SHP77 treated with DMSO at 0.1 percent for 48 hours (cell line): ENCODE results near the gene PRKAA2.

ENCODE experiments used
- DNase-seq: peaks from one replicate; lab custom pipeline; 2025; lab: John Stamatoyannopoulos, UW

The PRKAA2 gene

DNA sequence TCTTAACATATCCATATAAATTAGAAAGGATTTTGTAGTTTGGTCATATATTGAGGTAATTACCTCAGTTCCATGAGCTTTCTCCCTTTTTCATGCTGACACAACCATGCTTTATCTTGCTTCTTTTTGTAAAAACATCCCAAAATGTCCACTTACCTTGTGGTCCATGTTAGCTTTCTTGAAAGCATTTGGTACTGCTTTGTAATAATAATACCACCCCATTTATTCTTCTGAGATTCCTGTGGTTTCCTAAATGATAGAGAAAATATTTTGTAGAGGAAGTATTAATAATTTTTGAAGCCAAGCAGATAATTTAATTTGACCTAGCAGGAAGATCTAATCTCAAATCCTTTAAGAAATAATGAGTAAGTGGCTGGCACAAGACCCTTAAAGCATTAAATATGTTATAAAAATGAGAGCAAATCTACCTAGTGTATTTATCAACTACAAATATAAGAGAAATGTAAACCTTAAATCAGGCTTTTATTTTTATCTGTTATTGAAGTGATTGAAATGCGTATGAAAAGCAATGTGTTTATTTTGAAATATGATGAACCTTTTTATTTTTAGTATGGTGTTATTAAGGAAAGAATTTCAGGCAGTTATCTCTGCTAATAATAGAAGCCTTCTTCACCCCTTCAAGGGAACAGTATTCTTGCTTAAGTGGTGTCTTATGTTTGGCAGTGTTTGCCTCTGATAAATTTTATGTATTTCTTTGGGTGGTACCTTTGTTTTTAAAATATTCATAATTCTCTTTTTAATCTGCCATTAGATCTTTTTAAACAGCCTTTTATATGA is 9.2 kb downstream of the PRKAA2 start:
- no peak for DNase-seq

GRCh38 chr1:56655991-56656613 is 11.0 kb downstream of the PRKAA2 start:
- DNase-seq, result no peak

GRCh38 chr1:56658254-56658653 is 13.1 kb downstream of the PRKAA2 start:
- no peak for DNase-seq

GRCh38 chr1:56660293-56660692 is 15.2 kb downstream of the PRKAA2 start:
- no peak for DNase-seq

DNA sequence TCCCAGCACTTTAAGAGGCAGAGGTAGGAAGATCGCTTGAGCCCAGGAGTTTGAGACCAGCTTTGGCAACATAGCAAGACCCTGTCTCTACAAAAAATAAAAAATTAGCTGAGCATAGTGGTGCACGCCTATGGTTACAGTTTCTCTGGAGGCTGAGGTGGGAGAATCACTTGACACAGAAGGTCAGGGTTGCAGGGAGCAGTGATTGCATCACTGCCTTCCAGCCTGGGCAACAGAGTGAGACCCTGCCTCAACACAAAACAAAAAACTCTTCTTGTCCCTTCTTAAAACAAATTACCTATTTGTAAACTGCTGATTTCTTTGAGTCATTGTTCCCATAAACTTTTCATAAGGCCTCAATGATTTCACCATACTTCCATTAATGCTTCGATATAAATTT is 18.7 kb downstream of the PRKAA2 start:
- no peak for DNase-seq

- DNase-seq, result no peak
Observed at GRCh38 chr1:56665384-56665783, 20.3 kb downstream of the PRKAA2 start.

DNA sequence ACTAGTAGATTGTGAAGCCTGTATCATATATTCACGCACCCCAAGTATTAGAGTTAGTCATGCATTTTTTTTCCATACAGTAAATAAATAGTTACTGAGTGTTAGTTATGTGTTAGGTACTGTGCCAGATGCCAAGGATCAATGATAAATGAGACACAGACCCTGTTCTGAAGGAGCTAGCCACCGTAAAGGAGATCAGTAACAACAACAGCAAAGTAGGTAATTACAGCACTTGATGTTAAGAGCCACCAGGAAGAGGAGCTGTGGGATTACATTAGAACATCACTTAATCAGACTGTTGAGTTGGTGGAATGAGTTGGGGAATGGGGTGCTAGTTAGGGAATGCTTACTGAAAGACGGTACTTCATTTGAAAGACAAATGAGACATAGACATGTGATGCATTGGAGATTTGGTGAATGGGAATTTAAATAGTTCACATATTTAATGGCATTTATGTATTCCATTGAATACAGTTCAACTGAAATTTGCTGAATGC is 21.0 kb downstream of the PRKAA2 start:
- no peak for DNase-seq

DNA sequence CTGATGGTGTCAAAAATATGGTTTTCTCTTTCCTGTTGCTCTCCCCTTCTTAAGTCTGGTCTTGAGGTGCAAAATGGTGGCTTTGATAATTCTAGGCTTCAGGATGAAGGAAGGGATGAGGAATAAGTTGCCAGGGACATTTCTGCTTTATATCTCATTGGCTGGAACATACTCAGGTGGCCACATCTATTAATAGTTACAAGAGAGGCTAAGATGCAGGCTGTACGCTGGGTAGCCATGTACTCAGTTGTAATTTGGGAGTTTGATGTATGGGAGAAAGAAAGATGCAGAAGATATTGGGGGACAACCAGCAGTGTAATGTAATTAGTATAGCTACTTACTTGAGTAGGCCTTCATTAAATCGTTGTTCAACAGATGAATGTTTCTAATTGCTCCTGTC is 25.2 kb downstream of the PRKAA2 start:
- no peak for DNase-seq

- no peak for DNase-seq
Observed at GRCh38 chr1:56671085-56671484, 26.0 kb downstream of the PRKAA2 start.

DNA sequence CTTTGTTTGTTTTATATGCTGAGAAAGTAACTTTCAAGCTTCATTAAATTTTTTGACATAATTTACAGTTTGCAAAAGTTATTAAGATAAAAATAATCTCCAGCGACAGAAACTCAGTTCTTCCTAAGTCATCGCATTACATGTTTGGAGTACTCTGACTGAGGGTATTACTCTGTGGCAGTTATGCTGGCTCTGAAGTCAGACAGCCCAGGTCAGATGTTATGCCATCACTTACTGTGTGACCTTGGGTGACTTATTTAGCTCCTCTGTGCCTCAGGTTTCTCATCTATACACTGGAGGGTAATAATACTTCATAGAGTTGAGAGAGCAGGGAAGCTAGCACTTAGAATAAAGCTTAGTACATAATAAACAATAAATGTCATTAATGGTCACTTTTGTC is 26.4 kb downstream of the PRKAA2 start:
- DNase-seq, result no peak

DNA sequence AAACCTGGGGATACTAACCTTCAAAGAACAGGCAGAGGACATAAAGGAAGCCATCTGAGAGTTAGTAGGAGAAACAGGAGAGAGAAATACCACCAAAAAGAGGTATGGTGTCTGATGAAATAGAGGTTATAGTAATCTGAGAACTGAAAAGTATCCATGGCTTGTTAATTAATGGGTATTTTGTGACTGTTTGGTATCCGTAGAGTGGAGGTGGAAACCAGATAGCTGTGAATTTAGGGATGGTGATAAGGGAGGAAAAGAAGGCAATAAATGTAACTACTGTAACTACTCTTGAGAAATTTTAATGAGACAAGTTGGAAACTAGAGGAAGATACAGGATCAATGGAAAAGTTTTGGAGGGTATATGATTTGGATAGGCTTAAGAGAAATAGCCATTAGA is 27.5 kb downstream of the PRKAA2 start:
- no peak for DNase-seq

GRCh38 chr1:56675763-56676162 is 30.6 kb downstream of the PRKAA2 start:
- no peak for DNase-seq

DNA sequence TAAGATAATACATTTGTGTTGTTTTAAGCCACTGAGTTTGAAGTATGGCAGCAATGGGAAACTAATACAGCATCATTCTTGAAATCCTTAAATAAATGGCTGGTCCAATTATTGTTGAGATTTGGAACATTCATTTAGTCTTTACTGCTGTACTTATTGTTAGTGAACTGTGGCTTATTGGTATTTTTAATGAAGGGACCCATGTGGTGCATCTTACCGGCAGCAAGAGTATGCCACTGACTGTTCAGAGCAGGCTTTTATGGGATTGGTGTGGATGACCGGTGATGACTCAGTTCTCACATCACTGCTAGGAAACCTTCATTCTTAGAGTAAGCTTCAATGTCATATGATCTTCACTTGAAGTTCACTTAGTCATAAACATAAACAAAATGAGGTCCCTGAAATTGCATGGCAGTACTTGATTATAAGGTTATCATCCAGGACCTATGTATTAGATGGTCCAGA is 31.5 kb downstream of the PRKAA2 start:
- no peak for DNase-seq

DNA sequence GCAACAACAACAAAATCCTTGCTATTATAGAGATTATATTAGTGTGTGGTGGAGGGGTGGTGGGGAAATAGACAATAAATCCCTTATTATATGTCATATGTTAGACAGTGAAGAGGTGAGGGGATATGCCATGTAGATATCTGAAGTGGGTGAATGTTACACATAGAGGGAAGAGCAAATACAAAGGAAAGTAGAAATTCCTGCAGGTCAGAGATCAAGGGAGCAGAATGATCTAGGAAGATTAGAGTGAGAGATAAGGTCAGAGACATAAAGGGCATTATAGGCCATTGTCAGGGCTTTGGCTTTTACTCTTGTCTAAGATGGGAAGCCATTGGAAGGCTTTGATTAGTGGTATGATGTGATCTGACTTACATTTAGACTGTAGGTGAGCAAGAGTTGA is 38.5 kb downstream of the PRKAA2 start:
- DNase-seq, result no peak

GRCh38 chr1:56686169-56686568 is 41.1 kb downstream of the PRKAA2 start:
- no peak for DNase-seq

- no peak for DNase-seq
Observed at GRCh38 chr1:56688522-56689026, 43.5 kb downstream of the PRKAA2 start.

DNA sequence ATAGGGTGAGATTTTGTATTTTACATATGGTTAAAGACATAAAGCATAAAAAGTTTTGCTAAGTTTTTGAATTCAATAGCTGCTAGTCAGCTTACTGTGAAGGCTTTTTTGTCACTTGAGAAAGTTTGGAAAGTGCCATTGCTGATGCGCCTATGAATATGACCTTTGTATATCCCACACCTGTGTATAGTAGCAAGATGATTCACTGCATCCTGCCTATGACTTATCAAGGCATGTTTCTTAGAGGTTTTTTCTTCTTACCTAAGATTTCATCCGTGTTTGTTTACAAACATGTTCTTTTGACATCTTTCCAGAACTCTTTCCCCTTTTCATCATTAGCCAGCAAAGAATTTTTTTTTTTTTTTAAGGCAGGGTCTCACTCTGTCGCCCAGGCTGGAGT is 51.5 kb downstream of the PRKAA2 start:
- no peak for DNase-seq

DNA sequence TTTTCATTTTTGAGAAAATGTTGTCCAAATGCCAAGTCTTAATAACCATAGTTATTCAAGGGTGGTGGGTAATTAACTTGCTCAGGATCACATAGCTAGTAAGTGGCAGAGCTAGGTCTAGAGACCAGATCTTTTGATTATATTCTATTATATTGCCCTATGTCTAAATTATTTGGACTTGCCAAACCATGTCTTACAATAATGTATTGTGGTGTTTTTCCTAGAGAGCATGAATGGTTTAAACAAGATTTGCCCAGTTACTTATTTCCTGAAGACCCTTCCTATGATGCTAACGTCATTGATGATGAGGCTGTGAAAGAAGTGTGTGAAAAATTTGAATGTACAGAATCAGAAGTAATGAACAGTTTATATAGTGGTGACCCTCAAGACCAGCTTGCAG is 58.6 kb downstream of the PRKAA2 start:
- DNase-seq, result no peak

- DNase-seq, result no peak
Observed at GRCh38 chr1:56707379-56707778, 62.3 kb downstream of the PRKAA2 start.

DNA sequence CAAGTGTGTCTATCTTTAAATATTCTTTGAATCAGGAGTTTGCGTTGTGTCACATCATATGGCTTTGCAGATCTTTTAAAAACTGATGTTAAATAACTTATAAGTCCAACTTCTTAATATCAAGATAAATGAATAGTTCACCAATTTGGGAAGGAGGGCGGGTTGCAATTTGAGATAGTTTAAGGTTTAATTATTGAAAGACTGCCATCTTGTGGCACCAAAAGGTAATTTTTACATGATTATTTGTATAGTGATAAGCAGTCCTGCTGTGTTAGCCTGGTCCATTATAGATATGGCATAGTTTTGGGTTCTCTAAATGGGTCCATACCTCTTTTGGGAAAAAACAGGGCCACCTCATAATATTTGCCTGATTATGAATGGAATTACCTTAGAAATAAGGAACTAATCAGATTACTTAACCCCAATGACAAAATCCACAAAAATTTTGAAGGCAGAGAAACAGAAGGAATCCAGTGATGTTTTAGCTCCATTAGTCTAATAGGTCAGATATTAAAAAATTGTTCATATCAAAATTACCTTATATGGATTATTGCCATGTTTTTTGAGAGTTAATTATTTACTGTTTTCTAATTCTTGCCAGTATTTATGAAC is 64.3 kb downstream of the PRKAA2 start:
- peak; percentile 72 for DNase-seq

DNA sequence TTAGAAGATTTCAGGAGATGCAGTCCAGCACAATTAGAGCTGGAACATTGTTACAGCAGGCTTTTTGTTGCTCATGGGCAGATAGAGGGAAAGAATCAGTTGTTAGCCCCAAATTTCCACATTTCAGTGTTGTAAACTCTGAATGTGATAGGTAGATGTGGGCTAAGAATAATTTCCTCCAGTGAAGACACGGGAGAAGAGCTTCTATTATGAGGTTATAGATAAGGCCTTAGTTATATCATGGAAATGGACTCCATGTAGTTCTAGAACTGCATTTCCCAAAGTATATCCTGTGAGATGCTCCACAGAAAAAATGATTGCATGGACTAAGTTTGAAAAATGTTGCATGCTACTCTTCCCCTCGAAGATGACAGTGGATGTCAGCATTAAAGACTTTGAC is 64.9 kb downstream of the PRKAA2 start:
- no peak for DNase-seq

DNA sequence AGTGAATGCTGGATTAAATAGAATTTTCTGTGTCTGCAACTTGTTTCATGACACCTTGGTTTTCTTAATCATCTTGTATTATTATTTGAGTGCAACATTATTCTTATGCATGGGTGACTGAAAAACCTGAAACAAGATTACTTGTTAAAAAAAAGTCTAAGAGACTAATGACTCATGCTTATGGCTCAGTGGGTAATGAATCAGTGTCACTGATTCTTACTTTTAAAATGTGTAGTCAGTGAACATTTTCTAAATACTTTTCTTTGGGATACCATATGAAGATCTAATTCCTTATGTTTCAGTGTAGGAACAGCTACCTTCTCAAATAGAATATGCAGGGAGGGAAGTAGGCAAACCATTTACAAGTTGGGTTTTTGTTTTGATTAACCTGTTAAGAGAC is 65.5 kb downstream of the PRKAA2 start:
- no peak for DNase-seq

DNA sequence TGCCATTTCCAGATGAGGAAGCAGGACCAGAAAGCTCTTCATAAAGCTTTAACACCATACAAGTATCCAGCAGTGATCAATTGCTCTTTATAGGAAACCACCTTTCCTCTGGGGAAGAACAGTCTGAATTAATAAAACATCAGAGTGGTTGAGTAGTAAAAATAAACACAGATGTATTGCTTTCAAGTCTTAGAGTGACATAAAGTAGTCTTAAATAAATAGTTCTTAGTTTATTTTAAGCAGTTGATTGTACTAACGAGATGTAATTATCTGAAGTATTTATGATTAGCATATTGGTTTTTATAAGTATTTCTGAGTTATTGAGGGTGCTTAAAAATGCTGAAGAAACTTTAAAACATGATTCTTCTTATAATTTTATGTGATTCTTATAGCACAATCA is 67.0 kb downstream of the PRKAA2 start:
- DNase-seq, result no peak
